CD4-positive, alpha-beta T cell treated with Interleukin-6 at 100 ng/mL for 8 hours (primary cell): ENCODE data around the gene CP.

Experiments used
- DNase-seq: peaks from one replicate; pipeline ENCODE4 v3.0.0-alpha.2; 2020; ENCODE audit warnings: mixed read lengths, low spot score

CP gene

GRCh38 chr3:149122721-149123578, 98.7 kb downstream of the CP start:
- DNase-seq: no peak
